K562 (cell line): ENCODE data around the gene NEIL1. TPM values are rescaled to one million over a fixed set of nuclear protein-coding genes. Genes with fewer than 3 reads are reported as not detected.

Experiments used
- ATAC-seq: fragments of 200-7000 bp; cut with Tn5 transposase; 3 replicates; pipeline ENCODE4 v1.9.1; 2020; ENCODE audit warnings: moderate library complexity
- BruUV-seq: library from RNA; stranded (reverse); fragments of 400-500 nt; replicated peaks from 2 replicates; lab custom pipeline; 2021; lab: Mats Ljungman, UMichigan
- CTCF ChIA-PET: fragments of 300-600 bp; formaldehyde crosslinking; extraction: SDS; loops from one replicate; lab custom pipeline; 2021; ENCODE audit warnings: low intra/inter-chr PET ratio; lab: Yijun Ruan, JAX
- POLR2A ChIA-PET: fragments of 300-600, 350-650 bp; sonication (Branson Sonifier 250); formaldehyde crosslinking; extraction: SDS; loops from one replicate; lab custom pipeline; 2021; ENCODE audit warnings: antibody characterized with exemption, inconsistent platforms; lab: Yijun Ruan, JAX
- DNase-seq, 4 experiments: peaks; one replicate each; pipeline versions ENCODE4 v3.0.0 to v3.0.0-alpha.2; 2011 to 2018; ENCODE audit warnings: low spot score in 3 of 4, mixed read lengths in 3 of 4; ENCODE audit errors: extremely low read depth in 1 of 4
- FAIRE-seq: peaks from 2 replicates; lab custom pipeline; 2011; peaks lifted over from hg19 to GRCh38; lab: Jason Lieb, UNC
- H2AFZ ChIP-seq: 2 replicates; pipeline ENCODE4 v1.6.0; 2011; ENCODE audit warnings: low read depth, low read length, control low read depth, inconsistent platforms
- H3K27ac ChIP-seq: fragments of 200-600 bp; 3 replicates; pipeline ENCODE4 v1.8.0; 2011; ENCODE audit warnings: low read depth, mild to moderate bottlenecking, control low read depth, inconsistent platforms, low read length, moderate library complexity, mixed read lengths; ENCODE audit errors: extremely low read depth
- H3K27me3 ChIP-seq, 2 experiments: fragments of 300-600 bp in 1 of 2; 2 replicates in 1 of 2; 3 replicates in 1 of 2; pipeline versions ENCODE4 v1.6.0 to v1.8.0; 2011; ENCODE audit warnings: inconsistent platforms in 2 of 2, low read length in 2 of 2, mild to moderate bottlenecking in 1 of 2, mixed read lengths in 1 of 2, moderate library complexity in 1 of 2; ENCODE audit not compliant: control insufficient read depth in 2 of 2, insufficient read depth in 2 of 2
- H3K36me3 ChIP-seq: fragments of 300-600 bp; 3 replicates; pipeline ENCODE4 v1.8.0; 2011; ENCODE audit warnings: mild to moderate bottlenecking, low read length, inconsistent platforms; ENCODE audit not compliant: control insufficient read depth, insufficient read depth
- H3K4me1 ChIP-seq, 2 experiments: fragments of 200-600 bp in 1 of 2; replicated peaks in 1 of 2; 2 replicates in 1 of 2; 3 replicates in 1 of 2; pipeline versions ENCODE4 v1.5.1 to v1.8.0; 2011; ENCODE audit warnings: inconsistent platforms in 2 of 2, low read length in 2 of 2, mild to moderate bottlenecking in 1 of 2, mixed read lengths in 1 of 2, moderate library complexity in 1 of 2; ENCODE audit not compliant: control insufficient read depth in 2 of 2, insufficient read depth in 2 of 2
- H3K4me2 ChIP-seq: 2 replicates; pipeline ENCODE4 v1.6.1; 2011; ENCODE audit warnings: low read length, control low read depth, inconsistent platforms, mixed read lengths; ENCODE audit not compliant: insufficient read depth
- H3K4me3 ChIP-seq: fragments of 200-600 bp; sonication (generic), shearing (Covaris generic); 2 replicates; pipeline ENCODE4 v1.5.1; 2016; ENCODE audit warnings: control low read depth, inconsistent platforms
- H3K79me2 ChIP-seq: fragments of 200-600 bp; 3 replicates; pipeline ENCODE4 v1.8.0; 2011; ENCODE audit warnings: low read length, inconsistent platforms; ENCODE audit not compliant: control insufficient read depth, insufficient read depth
- H3K9ac ChIP-seq, 2 experiments: 2 replicates each; pipeline versions ENCODE4 v1.6.0 to v1.6.1; 2011; ENCODE audit warnings: low read depth in 2 of 2, low read length in 2 of 2, control low read depth in 1 of 2, inconsistent platforms in 1 of 2, mild to moderate bottlenecking in 1 of 2, mixed read lengths in 1 of 2; ENCODE audit not compliant: insufficient read depth in 1 of 2
- H3K9me1 ChIP-seq: one replicate; pipeline ENCODE4 v1.6.0; 2011; ENCODE audit warnings: inconsistent platforms, mild to moderate bottlenecking, low read length, moderate library complexity; ENCODE audit not compliant: control insufficient read depth, insufficient read depth
- H3K9me3 ChIP-seq: replicated peaks from 2 replicates; pipeline ENCODE4 v1.5.1; 2011; ENCODE audit warnings: low read depth, low read length, inconsistent platforms; ENCODE audit not compliant: control insufficient read depth, insufficient read depth
- H4K20me1 ChIP-seq: replicated peaks from 2 replicates; pipeline ENCODE4 v1.6.1; 2011; ENCODE audit warnings: low read length, inconsistent platforms, mixed read lengths; ENCODE audit not compliant: control insufficient read depth, insufficient read depth
- ETV1 ChIP-seq: fragments of 450-650 bp; conservative IDR thresholded peaks from 2 replicates; pipeline ENCODE4 v1.6.1; 2016; ENCODE audit warnings: missing genetic modification characterization, control low read depth, low read depth, missing compliant biosample characterization
- HEY1 ChIP-seq: fragments of 250-450 bp; sonication (Bioruptor Pico); IDR thresholded peaks from 2 replicates; pipeline ENCODE4 v1.5.0; 2020; ENCODE audit warnings: mild to moderate bottlenecking, moderate library complexity, borderline replicate concordance
- MCM2 ChIP-seq: fragments of 450-650 bp; IDR thresholded peaks from 2 replicates; pipeline ENCODE4 v1.6.1; 2017; ENCODE audit warnings: low read depth, mild to moderate bottlenecking
- POLR2G ChIP-seq: fragments of 200-400 bp; formaldehyde crosslinking; IDR thresholded peaks from 2 replicates; pipeline ENCODE4 v1.6.1; 2017; ENCODE audit warnings: low read depth, mild to moderate bottlenecking, antibody characterized with exemption, low read length, moderate library complexity
- RBFOX2 ChIP-seq: fragments of 200-400 bp; formaldehyde crosslinking; IDR thresholded peaks from 2 replicates; pipeline ENCODE4 v1.6.1; 2017; ENCODE audit warnings: low read depth, mild to moderate bottlenecking, low read length, moderate library complexity
- REST ChIP-seq, 2 experiments: fragments of 450-650 bp; formaldehyde crosslinking in 1 of 2; IDR thresholded peaks; 2 replicates each; pipeline versions ENCODE4 v1.4.0 to v1.6.1; 2014 to 2020; ENCODE audit warnings: mild to moderate bottlenecking in 2 of 2, borderline replicate concordance in 1 of 2, low read depth in 1 of 2
- WGBS: fragments of 100-300 bp; shearing (Covaris generic); methylation state at CpG from one replicate; pipeline ENCODE4 v1.1.6; 2016; ENCODE audit warnings: low coverage, mixed read lengths; ENCODE audit not compliant: insufficient coverage; ENCODE audit errors: missing lambda C conversion rate; 5-methylcytosine and 5-hydroxymethylcytosine counted together
- in situ Hi-C: fragments of 300-500 bp; cut with MboI; formaldehyde crosslinking; loops from 4 replicates; pipeline ENCODE4 v1.15.0; 2018; ENCODE audit warnings: inconsistent platforms, mixed read lengths
- intact Hi-C: fragments of 100-400 bp; cut with micrococcal nuclease; formaldehyde crosslinking; loops from 2 replicates; pipeline ENCODE4 v1.14.2; 2022
- polyA plus RNA-seq, 8 experiments: library from polyadenylated mRNA; depleted of rRNA in 4 of 8; stranded (reverse) in 5 of 8; unstranded in 3 of 8; fragments of >200 nt; fragmentation: Nextera tagmentation in 2 of 8; fragmentation: Illumina TruSeq in 1 of 8; extraction: Ambion mirVana in 2 of 8; extraction: Trizol in 1 of 8; gene quantifications; 2 replicates each; pipeline versions ENCODE4 v1.2.1 to v1.2.3, GENCODE V29; 2011 to 2014; ENCODE audit warnings: inconsistent platforms in 1 of 8, missing spikeins in 1 of 8
- total RNA-seq, 7 experiments: library from RNA; depleted of rRNA in 6 of 7; stranded (reverse); fragments of >200 nt in 6 of 7; fragmentation: Illumina TruSeq in 2 of 7; extraction: Trizol in 2 of 7; gene quantifications; 2 replicates each; pipeline versions ENCODE4 v1.2.1 to v1.2.3, GENCODE V29; 2011 to 2021; ENCODE audit warnings: low replicate concordance in 1 of 7

NEIL1 gene
- total and polyA plus RNA-seq, 9 of the 15 experiments (the other 6 are each of a cell fraction or from before 2014, with no cell fraction given), result 0.14 to 4.3 (median 2.4) TPM

- FAIRE-seq (no peak), ATAC-seq (no peak), DNase-seq (no peak)
- intact Hi-C loops (no loop called here), in situ Hi-C loops (no loop called here)
- H3K27ac ChIP-seq, result no peak overlapping the region
- H3K4me2 ChIP-seq, result no peak overlapping the region
- H3K36me3 ChIP-seq, result peaks cover 87% of the 10 kb centered on the region; the same call in 2 of the 3 replicates
- WGBS, result 88% methylated on average over 8 of the region's 9 CpGs
- no peak overlapping the region for H3K4me3 ChIP-seq
- no peak overlapping the region for H2AFZ ChIP-seq
- H3K9me1 ChIP-seq, result peaks cover 3% of the 10 kb centered on the region
- BruUV-seq, result no TSS peak
- peaks cover 7% of the 10 kb centered on the region for H4K20me1 ChIP-seq
- H3K9ac ChIP-seq, result peak overlapping the region in 1 of 2 experiments; percentile 28; a peak in 1 of 4 replicates
- ChIA-PET CTCF (no interaction called here), POLR2A (interaction anchor here (0.6 to 1.4 kb wide), 4 partner anchors 9 to 262 kb away, joined by 3 to 4 read pairs (median 3); partner anchors contain the start of gene SNUPN)
- H3K4me1 ChIP-seq, result peaks cover 7 to 25% of the 10 kb centered on the region in 2 experiments; a peak in 4 of 5 replicates
- no peaks in the 10 kb centered on the region for H3K9me3 ChIP-seq
- H3K27me3 ChIP-seq, result no peaks in the 10 kb centered on the region
- TF ChIP-seq RBFOX2, result peak; percentile 51
- TF ChIP-seq POLR2G, result peak; percentile 56; the same call in 1 of the 2 replicates
- no peak for TF ChIP-seq REST (IDR thresholded peaks at IDR 0.05; ENCODE audit: borderline replicate concordance)
- TF ChIP-seq REST (CRISPR knock-in tag; IDR thresholded peaks at IDR 0.05; ENCODE audit: low read depth), result no peak
- TF ChIP-seq MCM2, result no peak
- no peak for TF ChIP-seq HEY1 (CRISPR knock-in tag)
- no peak for TF ChIP-seq ETV1 (tag)
- peaks cover 10% of the 10 kb centered on the region; the same call in 2 of the 3 replicates for H3K79me2 ChIP-seq
Observed at GRCh38 chr15:75363786-75364185, 16.9 kb downstream of the NEIL1 start.
